PC-3 (cell line): Measurements from ENCODE around the gene RC3H2. TPM values are rescaled to one million over a fixed set of nuclear protein-coding genes. Genes with fewer than 3 reads are reported as not detected.
"Not testable (repeated sequence)": the region's sequence is repeated elsewhere in the genome, so short reads cannot be mapped to it uniquely, and the experiment has no call there.

Experiments used
- ATAC-seq: fragments of 200-7000 bp; cut with Tn5 transposase; 2 replicates; pipeline ENCODE4 v1.9.1; 2020; ENCODE audit warnings: mild to moderate bottlenecking, moderate library complexity
- BruUV-seq: library from RNA; stranded (reverse); fragments of 400-500 nt; replicated peaks from 2 replicates; lab custom pipeline; 2021; lab: Mats Ljungman, UMichigan
- CTCF ChIA-PET: fragments of 300-600 bp; sonication (Branson Sonifier 250); formaldehyde crosslinking; loops from one replicate; lab custom pipeline; 2022; ENCODE audit warnings: antibody characterized with exemption; lab: Charles Lee
- POLR2A ChIA-PET: fragments of 300-600 bp; sonication (Branson Sonifier 250); formaldehyde crosslinking; loops from one replicate; lab custom pipeline; 2022; ENCODE audit warnings: antibody characterized with exemption; ENCODE audit not compliant: unreplicated experiment; lab: Charles Lee
- DNase-seq: peaks from one replicate; pipeline ENCODE4 v3.0.0-alpha.2; 2015
- H2AFZ ChIP-seq: fragments of 300-600 bp; sonication (generic); 2 replicates; pipeline ENCODE4 v1.6.0; 2016; ENCODE audit warnings: antibody characterized with exemption, low read length
- H3F3A ChIP-seq: fragments of 300-600 bp; sonication (generic); one replicate; pipeline ENCODE4 v1.6.0; 2017; ENCODE audit warnings: antibody characterized with exemption, low read length, control low read depth, mild to moderate bottlenecking; ENCODE audit not compliant: unreplicated experiment
- H3K27ac ChIP-seq: fragments of 300-600 bp; sonication (generic); 2 replicates; pipeline ENCODE4 v1.5.1; 2016; ENCODE audit warnings: mild to moderate bottlenecking, low read length
- H3K27me3 ChIP-seq: fragments of 300-600 bp; sonication (generic); 2 replicates; pipeline ENCODE4 v1.6.1; 2016; ENCODE audit warnings: low read length, mixed read lengths
- H3K36me3 ChIP-seq: fragments of 300-600 bp; sonication (generic); 2 replicates; pipeline ENCODE4 v1.6.1; 2016; ENCODE audit warnings: low read depth, mixed run types, low read length, mixed read lengths
- H3K4me1 ChIP-seq: fragments of 300-600 bp; sonication (generic); 2 replicates; pipeline ENCODE4 v1.5.1; 2016; ENCODE audit warnings: low read length; ENCODE audit not compliant: insufficient read depth
- H3K4me2 ChIP-seq: fragments of 300-600 bp; sonication (generic); 2 replicates; pipeline ENCODE4 v1.6.0; 2016; ENCODE audit warnings: low read length
- H3K4me3 ChIP-seq: fragments of 300-600 bp; sonication (generic); 2 replicates; pipeline ENCODE4 v1.5.1; 2016; ENCODE audit warnings: mild to moderate bottlenecking, low read length, mixed read lengths
- H3K79me2 ChIP-seq: fragments of 300-600 bp; sonication (generic); 2 replicates; pipeline ENCODE4 v1.6.1; 2017; ENCODE audit warnings: low read length, mixed read lengths
- H3K9ac ChIP-seq: fragments of 300-600 bp; sonication (generic); 2 replicates; pipeline ENCODE4 v1.6.0; 2016; ENCODE audit warnings: mild to moderate bottlenecking, low read length
- H3K9me2 ChIP-seq: fragments of 300-600 bp; sonication (generic); replicated peaks from 2 replicates; pipeline ENCODE4 v1.6.1; 2016; ENCODE audit warnings: mixed run types, low read length, mixed read lengths
- H3K9me3 ChIP-seq: fragments of 300-600 bp; sonication (generic); 2 replicates; pipeline ENCODE4 v1.6.1; 2016; ENCODE audit warnings: low read length, mixed read lengths
- H4K20me1 ChIP-seq: fragments of 300-600 bp; sonication (generic); 2 replicates; pipeline ENCODE4 v1.6.1; 2016; ENCODE audit warnings: low read length, mixed read lengths
- CTCF ChIP-seq: fragments of 300-600 bp; sonication (generic); conservative IDR thresholded peaks from 2 replicates; pipeline ENCODE4 v1.5.1; 2017; ENCODE audit warnings: antibody characterized with exemption, low read depth, mild to moderate bottlenecking, low read length
- EZH2 ChIP-seq: fragments of 300-600 bp; sonication (generic); IDR thresholded peaks from one replicate; pipeline ENCODE4 v1.6.1; 2017; ENCODE audit warnings: antibody characterized with exemption, mild to moderate bottlenecking, low read length; ENCODE audit not compliant: unreplicated experiment
- EZH2phosphoT487 ChIP-seq: fragments of 300-600 bp; sonication (generic); IDR thresholded peaks from 2 replicates; pipeline ENCODE4 v1.6.1; 2018; ENCODE audit warnings: mild to moderate bottlenecking, antibody characterized with exemption, low read length, borderline replicate concordance
- intact Hi-C: fragments of 100-400 bp; cut with micrococcal nuclease; formaldehyde crosslinking; loops from 2 replicates; pipeline ENCODE4 v1.9.0; 2023
- total RNA-seq: library from RNA; depleted of rRNA; stranded (reverse); fragments of >200 nt; gene quantifications from 2 replicates; pipeline ENCODE4 v1.2.3, GENCODE V29; 2014

Gene RC3H2
- total RNA-seq, 1 experiment from 2014 or later, result 23.0 TPM

- Histone ChIP-seq H3K4me1 (peaks cover 7% of the 10 kb centered on the region), H3K36me3 (no peaks in the 10 kb centered on the region), H3K4me2 (no peak overlapping the region), H3K27ac (no peak overlapping the region), H3K79me2 (no peaks in the 10 kb centered on the region), H3K9me2 (no peaks in the 10 kb centered on the region), H4K20me1 (no peaks in the 10 kb centered on the region), H3F3A (no peaks in the 10 kb centered on the region), H3K4me3 (no peak overlapping the region), H3K27me3 (no peaks in the 10 kb centered on the region), H3K9ac (no peak overlapping the region), H2AFZ (no peak overlapping the region), H3K9me3 (no peaks in the 10 kb centered on the region)
- BruUV-seq, result no TSS peak
- TF ChIP-seq EZH2, result no peak
- no peak for TF ChIP-seq CTCF
- TF ChIP-seq EZH2phosphoT487, result no peak
- intact Hi-C loops, result no loop called here
- DNase-seq, result no peak
- CTCF ChIA-PET, result no interaction called here
- POLR2A ChIA-PET, result no interaction called here
- no peak for ATAC-seq
Observed at GRCh38 chr9:122812736-122813135, 92.4 kb downstream of the RC3H2 start.

- TF ChIP-seq CTCF (peak; percentile 81), EZH2phosphoT487 (no peak)
- H3K9me3 ChIP-seq, result no peaks in the 10 kb centered on the region
- CTCF ChIA-PET, result no interaction called here
- H3F3A ChIP-seq, result no peaks in the 10 kb centered on the region
- peak overlapping the region; percentile 40; the same call in 1 of the 2 replicates for H2AFZ ChIP-seq
- DNase-seq (peak; percentile 86), ATAC-seq (peak; percentile 91)
- peak overlapping the region; percentile 69 for H3K4me2 ChIP-seq
- H3K4me1 ChIP-seq, result peaks cover 7% of the 10 kb centered on the region
- no peak overlapping the region for H3K27ac ChIP-seq
- no peak overlapping the region for H3K9ac ChIP-seq
- no peaks in the 10 kb centered on the region for H3K9me2 ChIP-seq
- POLR2A ChIA-PET, result no interaction called here
- H4K20me1 ChIP-seq, result no peaks in the 10 kb centered on the region
- intact Hi-C loops, result loop anchor here (1.0 to 2.0 kb wide), 2 partner anchors 345 to 712 kb away; no protein-coding TSS in a partner anchor
- no peaks in the 10 kb centered on the region for H3K27me3 ChIP-seq
- BruUV-seq, result no TSS peak
- peak overlapping the region; percentile 52; the same call in 1 of the 2 replicates for H3K4me3 ChIP-seq
- no peaks in the 10 kb centered on the region for H3K36me3 ChIP-seq
- no peaks in the 10 kb centered on the region for H3K79me2 ChIP-seq
Observed at GRCh38 chr9:122810306-122810946, 94.7 kb downstream of the RC3H2 start.

GRCh38 chr9:122809261-122809660 is 95.9 kb downstream of the RC3H2 start:
- peak; percentile 50 for DNase-seq
- CTCF ChIA-PET, result interaction anchor here (0.7 kb wide), 1 partner anchor 684 kb away, joined by 3 read pairs; no protein-coding TSS in a partner anchor
- H3K9me2 ChIP-seq, H3K9me3 ChIP-seq, H4K20me1 ChIP-seq, H3K9ac ChIP-seq, H3K79me2 ChIP-seq, H2AFZ ChIP-seq, POLR2A ChIA-PET, H3F3A ChIP-seq, H3K27ac ChIP-seq, intact Hi-C loops, H3K36me3 ChIP-seq, ATAC-seq, BruUV-seq, H3K27me3 ChIP-seq, H3K4me1 ChIP-seq: not testable (repeated sequence)
- H3K4me3 ChIP-seq, result peak overlapping the region; percentile 52; the same call in 1 of the 2 replicates
- H3K4me2 ChIP-seq, result peak overlapping the region; percentile 69
